A549 (cell line): Measurements from ENCODE around the gene HEATR5B.

ENCODE experiments used
- ATOH8 ChIP-seq: fragments of 250-450 bp; sonication (Bioruptor Pico); IDR thresholded peaks from 2 replicates; pipeline ENCODE4 v1.5.0; 2020; ENCODE audit warnings: low read depth, mild to moderate bottlenecking, moderate library complexity
- CHD4 ChIP-seq: fragments of 200-600 bp; sonication (generic); IDR thresholded peaks from 2 replicates; pipeline ENCODE4 v1.6.1; 2016; ENCODE audit warnings: antibody characterized with exemption, mild to moderate bottlenecking, borderline replicate concordance
- CTCF ChIP-seq: fragments of >200 bp; sonication (Bioruptor Twin); formaldehyde crosslinking; IDR thresholded peaks from 3 replicates; pipeline ENCODE4 v1.5.1; 2016
- HMGXB4 ChIP-seq: fragments of 250-450 bp; sonication (Bioruptor Pico); IDR thresholded peaks from 2 replicates; pipeline ENCODE4 v1.5.0; 2021; ENCODE audit warnings: mild to moderate bottlenecking, moderate library complexity, borderline replicate concordance
- JUNB ChIP-seq: fragments of >200 bp; sonication (Bioruptor Twin); formaldehyde crosslinking; IDR thresholded peaks from 2 replicates; pipeline ENCODE4 v1.6.1; 2016
- KDM1A ChIP-seq: fragments of 200-600 bp; sonication (generic); IDR thresholded peaks from 2 replicates; pipeline ENCODE4 v1.6.1; 2016; ENCODE audit warnings: low read depth, mild to moderate bottlenecking
- MAZ ChIP-seq: fragments of 150-350 bp; IDR thresholded peaks from 2 replicates; pipeline ENCODE4 v1.6.1; 2014; ENCODE audit warnings: antibody characterized with exemption, low read depth, low read length, borderline replicate concordance
- PHF8 ChIP-seq: fragments of 200-600 bp; sonication (generic); IDR thresholded peaks from 2 replicates; pipeline ENCODE4 v1.6.1; 2016; ENCODE audit warnings: low read depth, mild to moderate bottlenecking, antibody characterized with exemption, moderate library complexity, borderline replicate concordance
- RARB ChIP-seq: fragments of 250-450 bp; sonication (Bioruptor Pico); IDR thresholded peaks from 2 replicates; pipeline ENCODE4 v1.8.0; 2021; ENCODE audit warnings: mild to moderate bottlenecking, moderate library complexity
- REST ChIP-seq: fragments of 200-600 bp; sonication (generic); IDR thresholded peaks from 2 replicates; pipeline ENCODE4 v1.6.1; 2016; ENCODE audit warnings: antibody characterized with exemption, mild to moderate bottlenecking, moderate library complexity
- SREBF2 ChIP-seq: fragments of 450-650 bp; IDR thresholded peaks from 2 replicates; pipeline ENCODE4 v1.6.1; 2014; ENCODE audit warnings: mild to moderate bottlenecking, moderate library complexity
- ZFP36 ChIP-seq: fragments of 450-650 bp; IDR thresholded peaks from 2 replicates; pipeline ENCODE4 v1.6.1; 2014; ENCODE audit warnings: borderline replicate concordance; ENCODE audit not compliant: partially characterized antibody
- ZSCAN20 ChIP-seq: fragments of 250-450 bp; sonication (Bioruptor Pico); IDR thresholded peaks from 2 replicates; pipeline ENCODE4 v1.8.0; 2022; ENCODE audit warnings: mild to moderate bottlenecking, moderate library complexity

GRCh38 chr2:36993841-36994620 lies 90.1 kb downstream of the HEATR5B start:
- TF ChIP-seq CTCF (no peak), MAZ (no peak), JUNB (no peak), CHD4 (no peak), ATOH8 (CRISPR knock-in tag) (no peak), REST (no peak), HMGXB4 (CRISPR knock-in tag) (no peak), ZFP36 (no peak), PHF8 (no peak), KDM1A (no peak), SREBF2 (no peak), ZSCAN20 (no peak), RARB (CRISPR knock-in tag) (no peak)
